ENCODE results near the gene CHRM4.
"Not testable (repeated sequence)": the region's sequence is repeated elsewhere in the genome, so short reads cannot be mapped to it uniquely, and the experiment has no call there.

CHRM4 gene

DNA sequence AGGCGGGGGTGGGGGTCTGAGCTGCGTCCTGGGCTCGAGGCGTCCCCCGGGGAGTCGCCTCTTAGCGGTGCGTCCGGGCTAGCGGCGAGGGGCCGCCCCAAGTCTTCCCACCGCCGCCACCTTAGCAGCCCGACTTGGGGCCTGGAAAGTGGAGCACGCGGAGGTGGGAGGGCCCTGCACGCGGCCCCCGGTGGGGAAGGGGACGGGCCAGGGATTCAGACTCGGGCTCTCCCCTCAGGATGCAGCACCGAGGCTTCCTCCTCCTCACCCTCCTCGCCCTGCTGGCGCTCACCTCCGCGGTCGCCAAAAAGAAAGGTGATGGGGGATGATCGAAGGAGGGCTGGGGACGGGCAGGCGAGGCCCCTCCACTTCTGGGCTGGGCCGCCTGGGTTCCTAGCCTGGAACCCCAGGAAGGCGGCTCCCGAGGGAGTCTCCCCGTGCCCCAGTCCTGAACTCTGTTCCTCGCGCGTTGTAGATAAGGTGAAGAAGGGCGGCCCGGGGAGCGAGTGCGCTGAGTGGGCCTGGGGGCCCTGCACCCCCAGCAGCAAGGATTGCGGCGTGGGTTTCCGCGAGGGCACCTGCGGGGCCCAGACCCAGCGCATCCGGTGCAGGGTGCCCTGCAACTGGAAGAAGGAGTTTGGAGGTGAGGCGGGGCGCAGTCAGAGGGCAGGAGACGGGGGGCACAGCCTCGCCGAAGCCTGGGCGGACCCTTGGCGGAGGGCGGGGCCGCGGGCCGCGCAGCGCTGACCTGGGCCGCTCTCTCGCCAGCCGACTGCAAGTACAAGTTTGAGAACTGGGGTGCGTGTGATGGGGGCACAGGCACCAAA, 9.5 kb downstream of the CHRM4 start:
- no peak for DNase-seq

DNA sequence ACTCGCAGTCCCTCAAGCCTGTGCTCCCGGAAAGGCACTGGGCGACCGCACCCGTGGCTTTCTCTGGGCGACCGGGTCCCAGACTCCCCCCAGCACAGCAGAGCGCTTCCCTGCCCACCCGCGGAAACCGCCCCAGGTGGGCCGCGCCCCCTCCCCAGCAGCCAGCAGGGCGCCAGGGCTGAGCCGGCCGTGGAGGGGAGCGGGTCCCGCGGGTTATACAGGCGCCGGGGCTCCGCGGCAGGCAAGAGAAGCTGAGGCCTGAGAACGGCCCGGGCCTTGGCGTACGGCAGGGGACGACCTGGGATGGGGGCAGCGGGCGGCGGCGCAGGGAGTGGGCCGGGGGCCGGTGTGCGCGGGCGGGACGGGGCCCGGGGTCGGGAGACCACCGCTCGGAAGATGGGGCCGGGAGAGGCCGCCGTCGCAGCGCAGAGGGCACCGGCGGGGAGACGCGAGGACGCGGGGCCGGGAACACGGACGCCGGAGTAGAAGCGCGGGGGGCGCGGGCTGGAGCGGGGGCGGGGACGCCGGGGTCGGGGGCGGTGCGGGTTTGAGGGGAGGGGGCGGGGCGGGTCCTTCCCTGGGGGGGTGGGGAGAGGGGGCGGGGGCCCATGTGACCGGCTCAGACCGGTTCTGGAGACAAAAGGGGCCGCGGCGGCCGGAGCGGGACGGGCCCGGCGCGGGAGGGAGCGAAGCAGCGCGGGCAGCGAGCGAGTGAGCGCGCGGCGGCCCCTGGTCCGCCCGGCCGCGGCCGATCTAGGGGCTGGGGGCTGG, 10.3 kb downstream of the CHRM4 start, which contains the start of gene MDK:
MDK (plus strand) TSS at position 622 of the 771 bp plus-strand sequence. CDS start 389 bp downstream, outside the sequence.
- DNase-seq = no peak

DNA sequence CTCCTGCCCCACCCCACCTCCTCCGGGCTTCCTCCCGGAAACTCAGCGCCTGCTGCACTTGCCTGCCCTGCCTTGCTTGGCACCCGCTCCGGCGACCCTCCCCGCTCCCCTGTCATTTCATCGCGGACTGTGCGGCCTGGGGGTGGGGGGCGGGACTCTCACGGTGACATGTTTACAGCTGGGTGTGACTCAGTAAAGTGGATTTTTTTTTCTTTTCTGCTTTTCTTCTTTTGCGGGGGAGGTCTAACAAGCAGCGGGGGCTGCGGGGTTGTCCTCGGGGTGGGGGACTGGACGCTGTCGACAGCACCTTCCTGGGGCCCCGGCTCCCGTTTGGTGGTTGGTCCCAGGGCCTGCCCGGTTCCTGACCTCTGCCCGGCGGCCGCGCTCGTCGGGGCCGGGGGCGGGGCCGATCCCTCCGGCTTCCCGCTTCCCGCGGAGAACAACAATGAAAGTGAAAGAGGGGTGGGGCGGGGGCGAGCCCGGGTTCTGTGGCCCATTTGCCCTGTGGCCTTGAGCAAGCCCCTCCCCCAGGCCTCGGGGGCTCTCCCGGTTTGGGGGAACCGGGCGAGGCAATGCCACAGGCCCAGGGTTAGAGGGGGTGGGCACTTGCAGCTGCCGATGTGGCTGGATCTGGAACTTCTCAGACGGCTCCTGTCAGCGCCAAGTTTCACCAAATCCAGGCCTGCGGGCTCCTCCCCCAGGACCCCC, 11.1 kb downstream of the CHRM4 start:
- DNase-seq = peak; percentile 44

DNA sequence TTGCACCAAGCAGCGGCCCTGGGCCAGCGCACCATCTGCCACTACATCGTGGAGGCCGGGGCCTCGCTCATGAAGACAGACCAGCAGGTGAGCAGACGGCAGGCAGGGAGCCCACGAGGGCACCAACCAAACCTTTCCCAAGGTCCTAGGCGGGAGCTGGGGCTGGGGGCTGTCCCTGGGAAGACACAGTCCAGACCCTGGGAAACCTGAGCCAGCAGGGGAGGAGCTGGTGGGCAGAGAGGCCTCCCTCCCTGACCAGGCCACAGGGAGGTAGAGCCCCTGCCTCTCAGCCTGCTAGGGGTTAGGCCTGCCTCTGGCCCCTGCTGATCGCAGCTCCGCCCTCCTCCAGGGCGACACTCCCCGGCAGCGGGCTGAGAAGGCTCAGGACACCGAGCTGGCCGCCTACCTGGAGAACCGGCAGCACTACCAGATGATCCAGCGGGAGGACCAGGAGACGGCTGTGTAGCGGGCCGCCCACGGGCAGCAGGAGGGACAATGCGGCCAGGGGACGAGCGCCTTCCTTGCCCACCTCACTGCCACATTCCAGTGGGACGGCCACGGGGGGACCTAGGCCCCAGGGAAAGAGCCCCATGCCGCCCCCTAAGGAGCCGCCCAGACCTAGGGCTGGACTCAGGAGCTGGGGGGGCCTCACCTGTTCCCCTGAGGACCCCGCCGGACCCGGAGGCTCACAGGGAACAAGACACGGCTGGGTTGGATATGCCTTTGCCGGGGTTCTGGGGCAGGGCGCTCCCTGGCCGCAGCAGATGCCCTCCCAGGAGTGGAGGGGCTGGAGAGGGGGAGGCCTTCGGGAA, 11.9 kb downstream of the CHRM4 start:
- DNase-seq = not testable (repeated sequence)

DNA sequence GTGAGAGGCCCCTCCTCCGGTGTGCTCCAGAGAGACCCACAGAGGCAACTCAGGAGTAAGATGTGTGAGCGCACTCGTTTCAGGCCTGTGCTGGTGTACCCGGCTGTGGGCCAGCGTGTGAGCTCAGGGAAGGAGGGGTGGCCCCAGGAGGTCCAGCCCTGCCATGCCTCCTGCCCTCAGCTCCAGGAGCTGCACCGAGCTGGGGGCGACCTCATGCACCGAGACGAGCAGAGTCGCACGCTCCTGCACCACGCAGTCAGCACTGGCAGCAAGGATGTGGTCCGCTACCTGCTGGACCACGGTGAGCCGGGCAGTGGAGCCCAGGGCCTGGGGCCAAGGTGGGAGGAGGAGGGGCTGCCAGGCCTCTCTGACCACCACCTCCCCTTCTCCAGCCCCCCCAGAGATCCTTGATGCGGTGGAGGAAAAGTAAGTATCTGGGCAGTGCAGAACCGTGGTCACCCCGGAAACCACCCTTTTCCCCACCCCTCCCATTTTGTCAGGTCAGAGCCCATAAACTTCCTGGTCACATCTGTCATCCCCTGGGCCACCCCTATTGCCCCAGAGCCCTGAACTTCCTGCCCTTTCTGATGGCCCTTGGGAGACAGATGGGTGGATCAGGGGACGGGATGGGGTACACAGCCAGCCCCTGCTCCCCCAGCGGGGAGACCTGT, 12.6 kb downstream of the CHRM4 start:
- no peak for DNase-seq

DNA sequence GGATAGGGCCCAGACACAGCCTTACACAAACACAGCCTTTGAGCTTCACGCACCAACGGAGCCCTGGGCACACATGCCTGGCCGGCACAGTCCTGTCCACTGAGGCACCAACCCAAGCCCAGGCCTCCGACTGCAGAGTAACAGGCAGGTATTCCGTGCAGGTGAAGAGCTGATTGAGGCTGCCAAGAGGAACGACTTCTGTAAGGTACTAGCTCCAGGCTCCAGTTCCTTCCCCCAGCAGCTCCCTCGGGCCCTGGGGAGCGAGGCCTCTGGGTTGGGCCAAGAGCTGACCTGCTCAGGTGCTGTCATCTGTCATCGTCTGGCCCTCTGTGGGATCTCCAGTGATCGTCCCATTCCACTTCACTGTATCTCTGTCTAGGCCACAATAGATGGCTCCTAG, 13.3 kb downstream of the CHRM4 start:
- DNase-seq = no peak

DNA sequence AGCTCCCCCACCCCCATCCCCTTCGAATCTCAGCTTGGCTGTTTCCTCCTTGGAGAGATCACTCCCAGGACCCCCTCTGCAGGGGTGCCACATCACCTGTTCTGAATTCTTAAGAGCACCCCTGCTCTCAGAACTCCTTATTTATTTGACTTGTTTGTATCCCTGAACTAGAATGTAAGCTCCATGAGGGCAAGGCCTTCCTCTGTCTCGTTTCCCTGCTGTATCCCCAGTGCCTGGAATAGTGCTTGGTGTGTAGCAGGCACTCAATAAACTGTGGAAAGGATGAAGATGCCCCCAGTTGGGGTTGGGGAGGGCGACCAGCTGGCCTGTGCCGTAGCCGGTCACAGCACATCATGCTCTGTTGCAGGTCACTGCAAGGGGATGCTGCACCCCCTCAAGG, 13.7 kb downstream of the CHRM4 start:
- no peak for DNase-seq

DNA sequence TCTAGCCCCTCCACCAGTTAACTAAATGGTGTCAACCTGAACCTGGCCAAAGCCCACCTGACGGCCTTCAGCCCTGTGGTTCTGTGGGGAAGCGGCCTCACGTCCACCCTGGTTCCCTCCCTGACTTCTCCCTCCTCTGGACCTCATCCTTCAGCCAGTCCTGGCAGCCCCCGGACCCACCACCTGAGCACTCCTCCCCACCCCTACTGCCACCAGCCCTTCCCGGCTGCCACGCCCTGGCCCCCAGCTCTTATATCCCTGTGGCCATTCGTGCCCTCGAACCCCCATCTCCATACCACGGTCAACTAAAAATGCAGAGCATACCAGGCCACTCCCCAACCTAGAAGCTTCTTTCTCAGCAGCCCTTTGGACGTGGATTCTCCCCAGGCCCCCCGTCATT, 14.3 kb downstream of the CHRM4 start:
- no peak for DNase-seq

DNA sequence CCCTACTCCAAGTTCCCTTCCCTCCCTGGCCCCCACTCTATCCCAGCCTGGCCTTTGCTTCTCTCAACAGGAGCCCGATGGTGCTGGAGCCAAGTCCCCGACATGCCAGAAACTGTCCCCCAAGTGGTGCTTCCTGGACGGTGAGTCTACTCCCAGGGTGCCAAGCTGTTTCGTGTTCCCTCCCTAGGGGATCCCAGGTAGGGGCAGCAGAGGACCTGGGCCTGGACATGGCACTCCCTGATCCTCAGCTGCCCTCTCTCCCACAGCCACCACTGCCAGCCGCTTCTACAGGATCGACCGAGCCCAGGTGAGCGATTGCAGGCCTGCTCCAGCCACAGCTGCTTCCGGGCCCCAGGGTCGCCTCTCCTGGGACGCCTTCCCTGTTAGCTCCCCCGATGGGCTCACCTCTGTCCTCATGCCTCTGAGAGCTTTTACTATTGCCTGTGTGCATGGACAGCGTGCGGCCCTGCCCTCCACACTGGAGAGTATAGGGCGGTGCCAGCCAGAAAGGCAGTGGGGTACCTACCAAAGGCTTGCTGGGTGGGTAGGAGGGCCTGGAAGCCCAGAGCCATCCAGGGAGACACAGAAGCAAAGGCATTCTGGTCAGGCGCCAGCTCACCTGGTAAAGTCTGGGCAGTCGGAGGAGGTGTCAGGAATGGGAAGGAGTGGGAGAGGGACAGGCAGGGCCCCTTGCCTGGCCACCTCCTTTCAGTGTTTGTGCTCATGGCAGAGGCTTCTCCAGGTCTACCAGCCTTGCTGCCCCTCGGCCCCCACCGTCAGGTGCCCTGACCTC, 15.1 kb downstream of the CHRM4 start:
- DNase-seq = no peak

DNA sequence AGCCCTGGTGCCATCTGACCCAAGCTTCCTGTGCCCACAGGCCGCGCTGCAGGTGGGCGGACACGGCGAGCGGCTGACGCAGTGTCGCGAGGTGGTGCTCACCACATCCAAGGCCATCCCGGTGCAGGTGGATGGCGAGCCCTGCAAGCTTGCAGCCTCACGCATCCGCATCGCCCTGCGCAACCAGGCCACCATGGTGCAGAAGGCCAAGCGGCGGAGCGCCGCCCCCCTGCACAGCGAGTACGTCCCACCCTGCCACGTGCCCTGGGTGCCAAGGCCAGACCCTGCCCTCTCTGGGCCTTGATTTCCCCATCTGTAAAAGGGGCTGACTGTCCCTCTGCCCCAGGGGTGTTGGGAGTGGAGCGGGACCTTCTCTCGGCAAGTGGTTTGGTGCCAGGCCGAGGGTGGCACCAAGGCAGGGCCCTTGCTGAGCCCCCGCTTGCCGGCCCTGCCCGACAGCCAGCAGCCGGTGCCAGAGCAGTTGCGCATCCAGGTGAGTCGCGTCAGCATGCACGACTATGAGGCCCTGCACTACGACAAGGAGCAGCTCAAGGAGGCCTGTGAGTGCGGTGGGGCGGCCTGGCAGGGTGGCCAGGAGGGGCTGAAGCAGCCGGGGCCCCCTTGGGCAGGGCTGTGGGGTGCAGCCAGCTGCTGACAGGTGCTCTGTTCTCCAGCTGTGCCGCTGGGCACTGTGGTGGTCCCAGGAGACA, 16.0 kb downstream of the CHRM4 start:
- no peak for DNase-seq

DNA sequence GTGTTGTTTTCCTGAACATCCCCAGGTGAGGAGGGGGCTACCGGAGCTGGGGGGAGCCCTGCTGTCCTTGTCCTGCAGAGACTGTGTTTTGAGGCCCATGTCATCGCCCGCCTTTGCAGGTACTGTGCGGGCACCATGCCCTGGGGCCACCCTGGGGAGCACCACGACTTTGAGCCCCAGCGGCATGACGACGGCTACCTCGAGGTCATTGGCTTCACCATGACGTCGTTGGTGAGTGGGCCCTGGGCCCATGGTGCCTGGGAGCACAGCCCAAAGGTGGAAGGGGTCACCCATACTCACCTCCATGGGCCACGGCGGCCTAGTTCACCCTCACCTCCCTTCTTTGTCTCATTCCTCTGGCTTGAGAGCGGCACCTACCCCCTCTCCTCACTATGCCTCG, 16.8 kb downstream of the CHRM4 start:
- no peak for DNase-seq

DNA sequence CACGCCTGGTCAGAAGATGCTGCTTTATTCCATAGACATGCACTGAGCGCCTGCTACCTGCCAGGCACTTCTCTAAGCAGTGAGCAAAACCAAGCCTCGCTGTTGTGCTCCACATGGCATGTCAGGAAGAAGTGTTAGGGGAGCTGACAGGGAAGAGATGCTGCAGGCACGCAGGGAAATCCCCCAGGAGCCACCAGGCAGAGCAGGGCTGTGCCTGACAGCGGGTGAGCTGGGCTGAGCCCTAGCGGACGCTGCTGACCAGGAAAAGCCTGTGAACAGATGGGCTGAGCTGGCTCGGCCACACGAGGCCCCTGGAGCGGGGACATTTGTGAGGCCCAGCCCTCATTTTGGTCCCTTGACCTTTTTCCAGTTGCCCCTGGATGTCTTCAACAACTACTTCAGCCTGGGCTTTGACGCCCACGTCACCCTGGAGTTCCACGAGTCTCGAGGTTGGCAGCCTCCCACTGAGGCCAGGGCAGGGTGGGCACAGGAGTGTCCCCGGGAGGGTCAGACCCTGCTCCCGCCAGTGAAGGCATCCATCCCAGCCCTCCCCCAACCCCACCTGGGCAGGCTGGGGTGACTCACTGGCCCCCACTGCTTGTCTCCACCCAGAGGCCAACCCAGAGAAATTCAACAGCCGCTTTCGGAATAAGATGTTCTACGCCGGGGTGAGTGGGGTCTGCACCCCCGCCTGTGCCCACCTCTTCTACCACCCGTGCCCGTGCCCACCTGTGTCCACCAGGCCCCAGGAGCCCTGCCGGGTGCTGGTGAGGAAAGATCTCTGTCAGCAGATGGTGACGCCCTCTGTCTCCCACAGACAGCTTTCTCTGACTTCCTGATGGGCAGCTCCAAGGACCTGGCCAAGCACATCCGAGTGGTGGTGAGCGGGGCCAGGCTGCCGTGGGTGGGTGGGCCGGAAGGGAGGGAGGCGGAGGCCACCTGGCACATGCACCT, 17.5 kb downstream of the CHRM4 start:
- no peak for DNase-seq

DNA sequence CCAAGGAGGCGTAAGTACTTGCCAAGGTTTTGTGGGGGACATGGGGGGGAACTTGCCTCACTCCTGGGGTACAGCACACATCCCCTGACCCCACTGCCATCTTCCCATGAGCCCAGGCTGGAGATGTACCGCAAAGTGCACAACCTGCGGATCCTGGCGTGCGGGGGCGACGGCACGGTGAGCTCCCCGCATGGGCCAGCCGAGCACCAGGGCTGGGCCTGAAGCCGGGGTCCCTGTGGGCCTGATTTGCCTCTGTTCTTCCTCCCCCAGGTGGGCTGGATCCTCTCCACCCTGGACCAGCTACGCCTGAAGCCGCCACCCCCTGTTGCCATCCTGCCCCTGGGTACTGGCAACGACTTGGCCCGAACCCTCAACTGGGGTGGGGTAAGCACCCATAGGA, 19.1 kb downstream of the CHRM4 start:
- not testable (repeated sequence) for DNase-seq

DNA sequence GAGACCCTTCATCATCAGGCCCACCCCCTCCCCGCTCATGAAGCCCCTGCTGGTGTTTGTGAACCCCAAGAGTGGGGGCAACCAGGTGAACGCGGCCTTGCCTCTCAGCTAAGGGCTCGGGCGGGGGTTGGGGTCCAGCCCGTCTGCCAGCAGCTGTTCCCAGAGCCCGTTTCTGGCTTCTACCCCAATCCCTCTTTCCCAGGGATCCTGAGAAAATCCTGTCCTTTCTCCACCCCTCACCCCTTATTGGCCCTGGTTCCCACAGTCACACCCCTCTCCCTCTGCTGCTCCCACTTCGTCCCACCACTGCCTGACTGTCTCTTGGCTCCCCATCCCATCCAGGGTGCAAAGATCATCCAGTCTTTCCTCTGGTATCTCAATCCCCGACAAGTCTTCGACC, 19.5 kb downstream of the CHRM4 start:
- DNase-seq = no peak

DNA sequence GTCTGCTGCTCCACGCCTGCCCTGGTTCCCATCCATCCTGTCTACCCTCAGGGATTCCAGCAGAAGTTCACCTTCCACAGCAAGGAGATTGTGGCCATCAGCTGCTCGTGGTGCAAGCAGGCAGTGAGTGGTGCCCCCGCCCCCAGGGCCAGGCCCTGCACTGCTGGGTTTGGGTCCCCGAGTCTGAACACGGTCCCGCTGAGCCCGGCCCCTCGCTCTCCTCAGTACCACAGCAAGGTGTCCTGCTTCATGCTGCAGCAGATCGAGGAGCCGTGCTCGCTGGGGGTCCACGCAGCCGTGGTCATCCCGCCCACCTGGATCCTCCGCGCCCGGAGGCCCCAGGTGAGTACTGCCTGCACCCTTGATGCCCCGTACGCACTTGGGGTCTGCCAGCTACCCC, 20.3 kb downstream of the CHRM4 start:
- not testable (repeated sequence) for DNase-seq

DNA sequence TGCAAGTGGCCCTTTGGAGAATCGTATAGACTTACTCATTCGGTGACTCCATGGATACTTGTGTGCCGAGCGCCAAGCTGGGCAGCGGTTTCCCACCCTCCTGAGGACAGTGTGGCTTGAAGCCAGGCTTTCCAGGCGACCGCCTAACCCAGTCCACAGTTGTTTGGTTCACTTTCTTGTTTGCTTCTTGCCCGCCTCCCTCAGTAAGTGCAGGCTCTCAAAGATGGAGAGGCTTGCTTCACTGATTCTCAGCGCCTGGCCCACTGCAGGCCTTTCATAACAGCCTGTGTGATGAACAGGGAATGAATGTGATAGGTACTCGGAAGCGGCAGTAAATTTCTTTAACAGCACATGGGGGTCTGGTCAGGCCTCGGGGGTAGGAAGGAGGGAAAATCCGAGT, 21.3 kb downstream of the CHRM4 start:
- DNase-seq = no peak

DNA sequence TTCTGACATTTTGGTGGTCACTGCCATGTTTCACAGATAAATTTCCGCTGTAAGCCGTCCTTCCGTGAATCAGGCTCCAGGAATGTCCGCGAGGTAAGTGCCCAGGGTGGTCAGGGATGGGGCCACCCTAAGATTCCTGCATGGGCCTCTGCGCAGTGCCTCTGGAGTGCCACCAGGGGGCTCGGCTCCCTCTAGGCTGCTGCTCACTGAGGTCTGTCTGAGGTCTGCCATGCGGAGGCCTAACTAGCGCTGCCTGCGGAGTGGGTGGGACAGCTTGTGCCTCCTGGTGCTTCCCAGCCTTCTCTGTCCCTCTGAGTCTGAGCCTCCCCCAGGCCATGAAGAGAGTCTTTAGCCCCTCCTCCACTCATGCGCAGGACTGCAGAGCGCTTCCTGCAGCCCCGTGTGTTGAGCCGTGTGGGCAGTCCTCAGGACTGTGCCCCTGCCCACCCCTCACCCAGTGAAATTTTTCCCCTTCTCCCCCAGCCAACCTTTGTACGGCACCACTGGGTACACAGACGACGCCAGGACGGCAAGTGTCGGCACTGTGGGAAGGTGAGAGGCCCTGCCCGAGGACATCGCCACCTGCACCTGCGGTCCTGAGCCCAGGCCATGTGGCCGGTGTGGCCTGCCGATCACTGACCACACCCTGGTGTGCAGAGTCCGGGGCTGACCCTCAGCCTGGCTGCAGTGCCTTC, 22.0 kb downstream of the CHRM4 start:
- DNase-seq = peak; percentile 38

DNA sequence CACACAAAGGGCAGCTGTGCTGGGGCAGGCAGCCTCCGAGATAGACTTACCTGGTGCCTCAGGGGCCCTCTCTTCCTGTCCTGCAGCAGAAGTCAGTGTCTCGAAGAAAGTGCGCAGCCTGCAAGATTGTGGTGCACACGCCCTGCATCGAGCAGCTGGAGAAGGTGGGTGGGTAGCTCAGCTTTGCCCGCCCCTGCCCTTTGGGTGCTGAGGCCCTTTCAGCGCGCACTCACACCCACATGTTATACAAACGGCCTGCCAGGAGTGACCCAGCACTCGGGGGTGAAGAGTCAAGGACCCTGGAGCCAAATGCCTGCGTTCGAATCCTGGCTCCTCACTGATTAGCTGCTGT, 23.7 kb downstream of the CHRM4 start:
- no peak for DNase-seq

Data from T-helper 9 cell (primary cell).